Prostate gland (tissue), 2 donors: Measurements from ENCODE around the gene PSMD4. TPM values are rescaled to one million over a fixed set of nuclear protein-coding genes. Genes with fewer than 3 reads are reported as not detected.

Source experiments
- DNase-seq: peaks from one replicate; pipeline ENCODE4 v3.0.0-alpha.2; 2019; ENCODE audit warnings: low spot score
- H3K27ac ChIP-seq, 2 donors: fragments of 200-600 bp; sonication (generic); 2 replicates each; pipeline ENCODE4 v1.5.1; 2017 to 2019
- H3K27me3 ChIP-seq: fragments of 200-600 bp; sonication (generic); replicated peaks from 2 replicates; pipeline ENCODE4 v1.5.1; 2019; ENCODE audit not compliant: insufficient read depth
- H3K36me3 ChIP-seq, 2 donors: fragments of 200-600 bp; sonication (generic); 1 replicate in 1 of 2; 2 replicates in 1 of 2; pipeline versions ENCODE4 v1.5.1 to v1.8.1; 2017 to 2019
- H3K4me1 ChIP-seq: fragments of 200-600 bp; sonication (generic); replicated peaks from 2 replicates; pipeline ENCODE4 v1.5.1; 2019
- H3K4me3 ChIP-seq, 2 donors: fragments of 200-600 bp; sonication (generic); 2 replicates each; pipeline ENCODE4 v1.5.1; 2017 to 2019
- H3K9me3 ChIP-seq: fragments of 200-600 bp; sonication (generic); 2 replicates; pipeline ENCODE4 v1.5.1; 2017
- CTCF ChIP-seq, 4 experiments: fragments of 200-600 bp in 2 of 4; fragments of 450-650 bp in 2 of 4; sonication (generic) in 2 of 4; IDR thresholded peaks; 1 replicate in 3 of 4; 2 replicates in 1 of 4; pipeline ENCODE4 v1.5.1; 2016 to 2019; ENCODE audit warnings: antibody characterized with exemption in 4 of 4, mild to moderate bottlenecking in 2 of 4, moderate library complexity in 2 of 4
- POLR2A ChIP-seq: fragments of 450-650 bp; IDR thresholded peaks from one replicate; pipeline ENCODE4 v1.6.1; 2016; ENCODE audit warnings: antibody characterized with exemption, mild to moderate bottlenecking
- POLR2AphosphoS5 ChIP-seq: sonication (generic); formaldehyde crosslinking; IDR thresholded peaks from one replicate; pipeline ENCODE4 v1.6.1; 2017; ENCODE audit warnings: antibody characterized with exemption
- WGBS: methylation state at CpG from one replicate; pipeline ENCODE4 v1.1.5; 2018; 5-methylcytosine and 5-hydroxymethylcytosine counted together
- intact Hi-C: fragments of 100-400 bp; cut with DNase I; formaldehyde crosslinking; loops from one replicate; pipeline ENCODE4 v1.14.2; 2022
- total RNA-seq, 2 donors: library from RNA; depleted of rRNA; stranded (reverse); fragments of >200 nt; gene quantifications; one replicate each; pipeline ENCODE4 v1.1.0, GENCODE V29; 2016

Gene PSMD4
- total RNA-seq, 2 donors from 2014 or later: 96.1 to 116 TPM

GRCh38 chr1:151282883-151283725, 28.6 kb downstream of the PSMD4 start:
- DNase-seq: no peak
- Histone ChIP-seq H3K4me1 (no peaks in the 10 kb centered on the region), H3K27me3 (no peaks in the 10 kb centered on the region), H3K27ac (peak overlapping the region; percentile 98 to 99), H3K4me3 (peak overlapping the region; percentile 68 to 73), H3K9me3 (no peaks in the 10 kb centered on the region), H3K36me3 (peaks cover 0 to 4% of the 10 kb centered on the region in 2 donors)
- intact Hi-C loops: loop anchor here (5.0 kb wide), 2 partner anchors 59 to 119 kb away; no protein-coding TSS in a partner anchor
- WGBS: 4% methylated on average over 44 of the region's 44 CpGs
- TF ChIP-seq POLR2A (no peak), CTCF (IDR thresholded peaks at IDR 0.05) (no peak), POLR2AphosphoS5 (no peak)

DNA sequence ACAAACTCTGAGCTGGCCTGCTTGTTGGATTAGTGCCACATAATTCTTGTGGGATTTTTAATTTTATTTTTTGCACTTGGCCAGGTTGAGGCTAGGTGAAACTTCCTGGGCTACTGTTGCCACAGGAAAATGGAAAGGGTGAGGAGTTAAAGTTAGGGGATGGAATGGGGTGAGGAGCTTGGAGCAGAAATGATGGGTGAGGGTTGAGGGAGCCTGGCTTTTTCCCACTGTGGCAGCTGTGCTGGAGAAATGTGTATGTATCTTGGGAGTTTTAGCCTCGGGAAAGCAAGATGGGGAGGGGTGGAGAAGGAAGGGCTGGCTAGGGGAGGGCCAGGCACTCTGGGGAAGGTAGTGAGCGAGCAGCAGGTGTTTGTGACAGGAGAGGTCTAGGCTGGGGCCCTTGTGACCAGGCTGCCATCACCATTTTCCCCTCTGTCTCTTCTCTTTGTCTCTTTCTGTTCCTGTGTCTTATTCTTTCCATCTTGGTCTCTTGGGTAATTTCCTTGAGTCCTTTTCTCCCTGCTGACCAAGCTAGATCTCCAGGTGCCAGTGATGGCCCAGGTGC, 29.6 kb downstream of the PSMD4 start:
- TF ChIP-seq CTCF (IDR thresholded peaks at IDR 0.05) (no peak), POLR2AphosphoS5 (no peak), POLR2A (no peak)
- intact Hi-C loops: loop anchor here (5.0 kb wide), 2 partner anchors 58 to 118 kb away; no protein-coding TSS in a partner anchor
- 49% methylated on average over 2 of the region's 2 CpGs for WGBS
- H3K9me3 ChIP-seq: no peaks in the 10 kb centered on the region
- H3K27ac ChIP-seq: peak overlapping the region in 1 of 2 donors; percentile 99
- H3K4me3 ChIP-seq: peak overlapping the region in 1 of 2 donors; percentile 68
- no peaks in the 10 kb centered on the region for H3K4me1 ChIP-seq
- DNase-seq: no peak
- H3K36me3 ChIP-seq: peaks cover 0 to 9% of the 10 kb centered on the region in 2 donors
- H3K27me3 ChIP-seq: no peaks in the 10 kb centered on the region

- Histone ChIP-seq H3K27ac (no peak overlapping the region), H3K9me3 (no peaks in the 10 kb centered on the region), H3K4me1 (no peaks in the 10 kb centered on the region), H3K4me3 (no peak overlapping the region), H3K27me3 (no peaks in the 10 kb centered on the region), H3K36me3 (peaks cover 9 to 19% of the 10 kb centered on the region in 2 donors)
- TF ChIP-seq POLR2A (no peak), POLR2AphosphoS5 (no peak), CTCF (IDR thresholded peaks at IDR 0.05) (no peak)
- intact Hi-C loops: no loop called here
- WGBS: 82% methylated on average over 10 of the region's 10 CpGs
- no peak for DNase-seq
Observed at GRCh38 chr1:151286619-151287340, 32.2 kb downstream of the PSMD4 start.

DNA sequence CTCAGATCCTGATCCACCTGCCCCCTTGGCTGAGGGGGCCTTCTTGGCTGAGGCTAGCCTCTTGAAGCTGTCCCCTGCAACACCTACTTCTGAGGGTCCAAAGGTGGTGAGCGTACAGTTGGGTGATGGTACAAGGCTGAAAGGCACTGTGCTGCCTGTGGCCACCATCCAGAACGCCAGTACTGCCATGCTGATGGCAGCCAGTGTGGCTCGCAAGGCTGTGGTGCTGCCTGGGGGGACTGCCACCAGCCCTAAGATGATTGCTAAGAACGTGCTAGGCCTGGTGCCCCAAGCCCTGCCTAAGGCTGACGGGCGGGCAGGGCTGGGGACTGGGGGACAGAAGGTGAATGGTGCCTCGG, 32.8 kb downstream of the PSMD4 start:
- no peaks in the 10 kb centered on the region for H3K4me1 ChIP-seq
- peaks cover 9 to 19% of the 10 kb centered on the region in 2 donors for H3K36me3 ChIP-seq
- no peak overlapping the region for H3K4me3 ChIP-seq
- H3K9me3 ChIP-seq: no peaks in the 10 kb centered on the region
- WGBS: 80% methylated on average over 7 of the region's 7 CpGs
- intact Hi-C loops: no loop called here
- TF ChIP-seq POLR2A (no peak), POLR2AphosphoS5 (no peak), CTCF (IDR thresholded peaks at IDR 0.05) (no peak)
- no peak overlapping the region for H3K27ac ChIP-seq
- DNase-seq: no peak
- H3K27me3 ChIP-seq: no peaks in the 10 kb centered on the region
